Stimulated activated memory B cell treated with anti-CD40 and anti-IgM and Interleukin-4, amounts not matched to agents 10 μg/mL and 1 μg/mL and 100 μg/mL, for 72 hours (primary cell): ENCODE measurements around the gene PMEL.
"Not testable (repeated sequence)": the region's sequence is repeated elsewhere in the genome, so short reads cannot be mapped to it uniquely, and the experiment has no call there.

Source experiments
- ATAC-seq: fragments of 150-1000 bp; cut with Tn5 transposase; 2 replicates; pipeline ENCODE4 v1.10.0; 2021
- H3K27ac Mint-ChIP-seq: one replicate; pipeline ENCODE4 v1.8.0; 2022; ENCODE audit warnings: mild to moderate bottlenecking, mixed read lengths
- H3K27me3 Mint-ChIP-seq: one replicate; pipeline ENCODE4 v1.8.0; 2022; ENCODE audit warnings: mixed read lengths
- H3K36me3 Mint-ChIP-seq: one replicate; pipeline ENCODE4 v1.8.0; 2022; ENCODE audit warnings: mixed read lengths
- H3K4me1 Mint-ChIP-seq: one replicate; pipeline ENCODE4 v1.8.0; 2022; ENCODE audit warnings: mixed read lengths
- H3K4me3 Mint-ChIP-seq: one replicate; pipeline ENCODE4 v1.8.0; 2022; ENCODE audit warnings: mild to moderate bottlenecking, moderate library complexity, mixed read lengths
- H3K9me3 Mint-ChIP-seq: one replicate; pipeline ENCODE4 v1.8.0; 2022; ENCODE audit warnings: mixed read lengths

The PMEL gene

GRCh38 chr12:55995366-55995765 is 29.5 kb upstream of the PMEL start:
- no peaks in the 10 kb centered on the region for H3K27me3 Mint-ChIP-seq
- ATAC-seq, result no peak
- H3K36me3 Mint-ChIP-seq, result peaks cover 45% of the 10 kb centered on the region
- H3K27ac Mint-ChIP-seq, result no peak overlapping the region
- no peaks in the 10 kb centered on the region for H3K9me3 Mint-ChIP-seq
- H3K4me1 Mint-ChIP-seq, result peaks cover 19% of the 10 kb centered on the region
- no peak overlapping the region for H3K4me3 Mint-ChIP-seq

GRCh38 chr12:55993230-55993853 is 27.5 kb upstream of the PMEL start:
- Mint-ChIP-seq H3K4me3 (no peak overlapping the region), H3K9me3 (no peaks in the 10 kb centered on the region), H3K27ac (no peak overlapping the region), H3K4me1 (peaks cover 19% of the 10 kb centered on the region), H3K27me3 (no peaks in the 10 kb centered on the region), H3K36me3 (peaks cover 61% of the 10 kb centered on the region)
- ATAC-seq, result no peak

GRCh38 chr12:55991110-55991509 is 25.3 kb upstream of the PMEL start:
- Mint-ChIP-seq H3K27me3 (no peaks in the 10 kb centered on the region), H3K4me3 (no peak overlapping the region), H3K27ac (peak overlapping the region; percentile 14), H3K9me3 (no peaks in the 10 kb centered on the region), H3K36me3 (peaks cover 69% of the 10 kb centered on the region), H3K4me1 (peaks cover 3% of the 10 kb centered on the region)
- ATAC-seq, result no peak

GRCh38 chr12:55985976-55986375 is 20.1 kb upstream of the PMEL start:
- ATAC-seq, H3K27me3 Mint-ChIP-seq, H3K27ac Mint-ChIP-seq, H3K9me3 Mint-ChIP-seq, H3K4me3 Mint-ChIP-seq: not testable (repeated sequence)
- H3K4me1 Mint-ChIP-seq, result peaks cover 18% of the 10 kb centered on the region
- peaks cover 45% of the 10 kb centered on the region for H3K36me3 Mint-ChIP-seq

- H3K27me3 Mint-ChIP-seq, result no peaks in the 10 kb centered on the region
- H3K9me3 Mint-ChIP-seq, result no peaks in the 10 kb centered on the region
- H3K36me3 Mint-ChIP-seq, result peaks cover 44% of the 10 kb centered on the region
- H3K27ac Mint-ChIP-seq, result no peak overlapping the region
- H3K4me3 Mint-ChIP-seq, result no peak overlapping the region
- ATAC-seq, result no peak
- H3K4me1 Mint-ChIP-seq, result peaks cover 20% of the 10 kb centered on the region
Observed at GRCh38 chr12:55985341-55985740, 19.5 kb upstream of the PMEL start.

- no peak overlapping the region for H3K4me3 Mint-ChIP-seq
- peaks cover 24% of the 10 kb centered on the region for H3K4me1 Mint-ChIP-seq
- no peaks in the 10 kb centered on the region for H3K27me3 Mint-ChIP-seq
- H3K27ac Mint-ChIP-seq, result no peak overlapping the region
- H3K36me3 Mint-ChIP-seq, result peaks cover 44% of the 10 kb centered on the region
- no peak for ATAC-seq
- H3K9me3 Mint-ChIP-seq, result no peaks in the 10 kb centered on the region
Observed at GRCh38 chr12:55984861-55985260, 19.0 kb upstream of the PMEL start.

GRCh38 chr12:55983232-55983842 is 17.5 kb upstream of the PMEL start:
- Mint-ChIP-seq H3K9me3 (no peaks in the 10 kb centered on the region), H3K27me3 (no peaks in the 10 kb centered on the region), H3K4me3 (no peak overlapping the region), H3K4me1 (peaks cover 33% of the 10 kb centered on the region), H3K36me3 (peaks cover 36% of the 10 kb centered on the region), H3K27ac (peak overlapping the region; percentile 59)
- peak; percentile 43 for ATAC-seq

- Mint-ChIP-seq H3K9me3 (no peaks in the 10 kb centered on the region), H3K36me3 (peaks cover 38% of the 10 kb centered on the region), H3K4me3 (no peak overlapping the region), H3K4me1 (peaks cover 41% of the 10 kb centered on the region), H3K27me3 (no peaks in the 10 kb centered on the region), H3K27ac (no peak overlapping the region)
- peak; percentile 76 for ATAC-seq
Observed at GRCh38 chr12:55982319-55982936, 16.6 kb upstream of the PMEL start.

- not testable (repeated sequence) for H3K9me3 Mint-ChIP-seq, ATAC-seq, H3K27me3 Mint-ChIP-seq, H3K27ac Mint-ChIP-seq, H3K4me3 Mint-ChIP-seq
- Mint-ChIP-seq H3K36me3 (peaks cover 36% of the 10 kb centered on the region), H3K4me1 (peaks cover 41% of the 10 kb centered on the region)
Observed at GRCh38 chr12:55981882-55982281, 16.0 kb upstream of the PMEL start.

GRCh38 chr12:55979069-55979468 is 13.2 kb upstream of the PMEL start:
- Mint-ChIP-seq H3K9me3 (no peaks in the 10 kb centered on the region), H3K36me3 (peaks cover 33% of the 10 kb centered on the region), H3K4me3 (no peak overlapping the region), H3K27me3 (no peaks in the 10 kb centered on the region), H3K27ac (no peak overlapping the region), H3K4me1 (peaks cover 47% of the 10 kb centered on the region)
- no peak for ATAC-seq

GRCh38 chr12:55978393-55978792 is 12.6 kb upstream of the PMEL start:
- no peak for ATAC-seq
- Mint-ChIP-seq H3K36me3 (peaks cover 28% of the 10 kb centered on the region), H3K4me3 (no peak overlapping the region), H3K9me3 (no peaks in the 10 kb centered on the region), H3K27me3 (no peaks in the 10 kb centered on the region), H3K4me1 (peaks cover 40% of the 10 kb centered on the region), H3K27ac (no peak overlapping the region)

- Mint-ChIP-seq H3K9me3 (no peaks in the 10 kb centered on the region), H3K27ac (no peak overlapping the region), H3K4me3 (no peak overlapping the region), H3K27me3 (no peaks in the 10 kb centered on the region), H3K4me1 (peaks cover 38% of the 10 kb centered on the region), H3K36me3 (peaks cover 15% of the 10 kb centered on the region)
- peak; percentile 29 for ATAC-seq
Observed at GRCh38 chr12:55974308-55974730, 8.5 kb upstream of the PMEL start.

- ATAC-seq, result peak; percentile 98
- peaks cover 32% of the 10 kb centered on the region for H3K4me1 Mint-ChIP-seq
- H3K36me3 Mint-ChIP-seq, result peaks cover 15% of the 10 kb centered on the region
- no peak within 1 kb of the TSS for H3K4me3 Mint-ChIP-seq
- H3K27me3 Mint-ChIP-seq, result no peaks in the 10 kb centered on the region
- no peaks in the 10 kb centered on the region for H3K9me3 Mint-ChIP-seq
- H3K27ac Mint-ChIP-seq, result no peak within 1 kb of the TSS
Observed at GRCh38 chr12:55973599-55974307, 7.9 kb upstream of the PMEL start, which contains the start of gene RAB5B. Gene RAB5B (plus strand): TSS chr12:55974078. CDS start chr12:55986961, 12,883 bp downstream.

- Mint-ChIP-seq H3K4me3 (no peak overlapping the region), H3K4me1 (peaks cover 32% of the 10 kb centered on the region), H3K9me3 (no peaks in the 10 kb centered on the region), H3K27ac (no peak overlapping the region), H3K36me3 (peaks cover 13% of the 10 kb centered on the region), H3K27me3 (no peaks in the 10 kb centered on the region)
- no peak for ATAC-seq
Observed at GRCh38 chr12:55972911-55973598, 7.2 kb upstream of the PMEL start.

GRCh38 chr12:55972456-55972855 is 6.6 kb upstream of the PMEL start:
- no peak overlapping the region for H3K27ac Mint-ChIP-seq
- peaks cover 33% of the 10 kb centered on the region for H3K4me1 Mint-ChIP-seq
- no peak for ATAC-seq
- H3K4me3 Mint-ChIP-seq, result no peak overlapping the region
- no peaks in the 10 kb centered on the region for H3K27me3 Mint-ChIP-seq
- H3K9me3 Mint-ChIP-seq, result no peaks in the 10 kb centered on the region
- H3K36me3 Mint-ChIP-seq, result peaks cover 15% of the 10 kb centered on the region
